Measurements from ENCODE around the gene HOXA4.
A peak's percentile ranks its signal among the peaks of the same experiment; 100 is the strongest.

Gene HOXA4

DNA sequence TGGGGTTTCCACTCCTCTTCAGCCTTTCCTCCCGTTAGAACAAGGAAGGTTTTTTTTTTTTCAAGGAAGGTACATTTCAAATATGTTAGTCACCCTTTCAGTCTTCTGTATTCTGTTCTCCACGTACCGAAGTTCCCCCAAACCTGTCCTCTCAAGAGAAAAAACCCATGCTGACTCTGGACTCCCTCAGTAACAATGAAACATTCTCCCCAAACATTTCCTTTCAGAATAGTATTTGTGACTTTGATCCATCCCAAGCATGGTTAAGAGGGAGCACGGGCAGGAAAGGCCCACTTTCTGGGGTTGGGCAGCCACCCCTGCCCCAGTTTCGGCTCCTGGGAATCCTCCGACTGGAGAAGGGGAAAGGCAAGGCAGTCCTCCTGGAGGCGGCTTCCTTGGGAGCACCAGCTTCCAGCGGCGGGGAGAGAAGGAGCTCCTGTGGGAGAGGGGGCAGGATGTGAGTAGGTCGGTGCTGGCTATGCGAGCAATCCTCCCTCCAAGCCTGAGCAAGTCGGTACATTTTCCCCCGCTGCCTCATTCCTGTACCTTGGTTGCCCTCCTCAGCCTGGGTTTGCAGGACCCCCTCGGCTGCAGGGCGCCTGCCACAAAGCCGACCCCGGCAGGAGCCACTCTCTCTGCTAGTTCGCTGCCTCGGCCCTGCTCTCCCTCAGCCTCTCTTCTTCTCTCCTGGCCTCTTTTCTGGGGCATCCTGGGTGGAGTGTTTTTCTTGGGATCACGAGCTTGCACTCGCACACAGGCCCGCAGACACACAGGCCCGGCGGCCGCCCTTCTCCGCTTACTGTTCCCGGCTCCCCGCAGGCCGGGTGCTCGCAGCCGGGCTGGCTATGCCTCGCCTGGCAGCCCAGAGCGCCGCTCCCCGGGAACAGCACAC is 32.6 kb downstream of the HOXA4 start:
- H3K4me3 ChIP-seq (replicated peaks; ENCODE audit: low read depth, low read length) = no peak overlapping the region
- TF ChIP-seq, protein P1, sequence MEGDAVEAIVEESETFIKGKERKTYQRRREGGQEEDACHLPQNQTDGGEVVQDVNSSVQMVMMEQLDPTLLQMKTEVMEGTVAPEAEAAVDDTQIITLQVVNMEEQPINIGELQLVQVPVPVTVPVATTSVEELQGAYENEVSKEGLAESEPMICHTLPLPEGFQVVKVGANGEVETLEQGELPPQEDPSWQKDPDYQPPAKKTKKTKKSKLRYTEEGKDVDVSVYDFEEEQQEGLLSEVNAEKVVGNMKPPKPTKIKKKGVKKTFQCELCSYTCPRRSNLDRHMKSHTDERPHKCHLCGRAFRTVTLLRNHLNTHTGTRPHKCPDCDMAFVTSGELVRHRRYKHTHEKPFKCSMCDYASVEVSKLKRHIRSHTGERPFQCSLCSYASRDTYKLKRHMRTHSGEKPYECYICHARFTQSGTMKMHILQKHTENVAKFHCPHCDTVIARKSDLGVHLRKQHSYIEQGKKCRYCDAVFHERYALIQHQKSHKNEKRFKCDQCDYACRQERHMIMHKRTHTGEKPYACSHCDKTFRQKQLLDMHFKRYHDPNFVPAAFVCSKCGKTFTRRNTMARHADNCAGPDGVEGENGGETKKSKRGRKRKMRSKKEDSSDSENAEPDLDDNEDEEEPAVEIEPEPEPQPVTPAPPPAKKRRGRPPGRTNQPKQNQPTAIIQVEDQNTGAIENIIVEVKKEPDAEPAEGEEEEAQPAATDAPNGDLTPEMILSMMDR (IDR thresholded peaks at IDR 0.05; ENCODE audit: low read depth, low read length, missing control alignments) = no peak

GRCh38 chr7:27096768-27097514 is 33.6 kb downstream of the HOXA4 start:
- peak overlapping the region; percentile 48 for H3K4me3 ChIP-seq (replicated peaks; ENCODE audit: low read depth, low read length)
- no peak for DNase-seq (ENCODE audit: extremely low read depth, low read depth)
- TF ChIP-seq, protein P1 (IDR thresholded peaks at IDR 0.05; ENCODE audit: low read depth, low read length, missing control alignments) = no peak

More for the DNA sequence above, 32.6 kb downstream of the HOXA4 start:
- DNase-seq (ENCODE audit: extremely low read depth, low read depth) = no peak

DNA sequence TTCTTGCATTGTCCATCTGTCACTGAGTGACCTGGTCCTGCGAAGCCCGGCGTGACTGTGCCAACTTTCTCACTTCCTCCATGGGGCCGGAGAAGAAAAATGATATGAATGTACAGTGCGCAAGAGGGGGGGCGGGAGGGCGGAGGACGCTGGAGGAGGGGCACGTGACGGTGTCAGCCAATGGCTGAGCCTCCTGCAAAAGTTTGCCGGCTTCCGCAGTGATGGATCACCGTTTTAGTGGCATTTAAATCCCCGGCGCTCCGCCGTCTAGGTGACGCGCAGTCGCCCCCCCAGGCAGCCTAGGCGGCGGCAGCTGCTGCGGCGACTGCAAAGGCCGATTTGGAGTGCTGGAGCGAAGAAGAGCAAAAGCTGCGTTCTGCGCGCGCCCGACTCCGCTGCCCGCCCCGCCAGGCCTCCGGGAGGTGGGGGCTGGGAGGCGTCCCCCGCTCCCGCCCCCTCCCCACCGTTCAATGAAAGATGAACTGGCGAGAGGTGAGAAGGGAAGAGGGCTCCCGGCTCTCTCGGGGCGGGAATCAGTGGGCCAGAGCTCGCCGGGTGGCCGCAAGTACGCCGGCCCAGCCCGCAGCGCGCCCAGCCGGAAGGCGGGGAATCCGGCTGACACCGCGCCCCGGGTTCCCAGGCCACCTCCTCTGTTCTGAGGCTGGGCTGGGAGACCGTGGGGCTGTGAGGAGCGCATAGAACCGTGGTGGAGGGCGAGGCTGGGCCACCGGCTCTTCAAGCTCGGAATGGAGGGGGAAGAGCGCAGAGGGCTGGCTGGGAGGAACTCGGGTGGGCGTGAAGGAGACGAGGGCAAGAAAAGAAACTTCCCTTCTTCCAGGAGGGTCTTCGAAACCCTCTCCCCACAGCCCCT is 34.4 kb downstream of the HOXA4 start, which contains the start of gene HOXA1:
Gene HOXA1 (minus strand): TSS at position 104 of the 871 bp plus-strand sequence. CDS start 88 bp downstream, at position 16.
- H3K4me3 ChIP-seq (replicated peaks; ENCODE audit: low read depth, low read length) = peak within 1 kb of the TSS; percentile 48
- TF ChIP-seq, protein P1 (IDR thresholded peaks at IDR 0.05; ENCODE audit: low read depth, low read length, missing control alignments) = no peak
- peak; percentile 24 for DNase-seq (ENCODE audit: extremely low read depth, low read depth)

GRCh38 chr7:27095050-27095896 is 35.3 kb downstream of the HOXA4 start:
- TF ChIP-seq, protein P1 (IDR thresholded peaks at IDR 0.05; ENCODE audit: low read depth, low read length, missing control alignments) = no peak

DNA sequence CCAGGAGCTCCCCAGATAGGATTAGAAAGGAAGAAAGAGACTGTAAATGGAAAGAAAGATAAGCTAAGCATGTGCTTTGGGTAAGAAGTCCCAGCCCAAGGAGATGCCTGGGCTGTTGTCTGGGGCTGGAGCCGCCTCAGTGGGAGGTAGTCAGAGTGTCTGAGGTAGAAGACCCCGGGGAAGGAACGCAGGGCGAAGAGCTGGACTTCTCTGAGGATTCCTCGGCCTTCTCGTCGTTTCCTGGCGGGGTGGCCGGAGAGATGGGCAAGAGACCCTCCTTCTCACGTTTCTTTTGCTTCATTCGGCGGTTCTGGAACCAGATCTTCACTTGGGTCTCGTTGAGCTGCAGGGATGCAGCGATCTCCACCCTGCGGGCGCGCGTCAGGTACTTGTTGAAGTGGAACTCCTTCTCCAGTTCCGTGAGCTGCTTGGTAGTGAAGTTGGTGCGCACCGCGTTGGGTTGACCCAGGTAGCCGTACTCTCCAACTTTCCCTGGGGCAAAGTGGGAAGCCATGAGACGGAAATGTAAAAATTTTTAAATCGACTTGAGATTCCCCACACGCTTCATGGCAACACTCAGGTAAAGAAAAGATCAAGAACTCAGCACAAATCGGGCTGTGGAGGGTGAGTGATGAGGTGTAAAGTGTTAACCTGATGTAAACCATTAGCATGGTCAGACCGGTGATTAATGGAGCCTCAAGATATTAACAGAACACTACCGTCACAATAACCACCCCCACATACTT is 36.1 kb downstream of the HOXA4 start:
- TF ChIP-seq, protein P1 (IDR thresholded peaks at IDR 0.05; ENCODE audit: low read depth, low read length, missing control alignments) = no peak
- H3K4me3 ChIP-seq (replicated peaks; ENCODE audit: low read depth, low read length) = no peak overlapping the region

More at GRCh38 chr7:27095050-27095896, 35.3 kb downstream of the HOXA4 start:
- DNase-seq (ENCODE audit: extremely low read depth, low read depth) = no peak
- H3K4me3 ChIP-seq (replicated peaks; ENCODE audit: low read depth, low read length) = peak overlapping the region; percentile 48

More for the DNA sequence above, 36.1 kb downstream of the HOXA4 start:
- DNase-seq (ENCODE audit: extremely low read depth, low read depth) = no peak

All from HFF-Myc (cell line).